ENCODE measurements around the gene OR2A42.
"Not testable (repeated sequence)": the region's sequence is repeated elsewhere in the genome, so short reads cannot be mapped to it uniquely, and the experiment has no call there.

GRCh38 chr7:144264692-144265091 is 25.3 kb upstream of the OR2A42 start, which contains the start of gene OR2A7:
- not testable (repeated sequence) for TF ChIP-seq CTCF (conservative IDR thresholded peaks at IDR 0.05 in 1 of 2, IDR thresholded peaks at IDR 0.05 in 1 of 2; ENCODE audit: low read depth in 1 of 2, low read length in 2 of 2); EZH2 (IDR thresholded peaks at IDR 0.05; ENCODE audit: low read length, missing control alignments)
